HG03432 (cell line): ENCODE results near the gene ADCY5.

Source experiments
- ATAC-seq: cut with Tn5 transposase; IDR thresholded peaks from one replicate; pipeline ENCODE4 v1.9.1; 2021; ENCODE audit warnings: mild to moderate bottlenecking, moderate library complexity; ENCODE audit not compliant: unreplicated experiment

Gene ADCY5

DNA sequence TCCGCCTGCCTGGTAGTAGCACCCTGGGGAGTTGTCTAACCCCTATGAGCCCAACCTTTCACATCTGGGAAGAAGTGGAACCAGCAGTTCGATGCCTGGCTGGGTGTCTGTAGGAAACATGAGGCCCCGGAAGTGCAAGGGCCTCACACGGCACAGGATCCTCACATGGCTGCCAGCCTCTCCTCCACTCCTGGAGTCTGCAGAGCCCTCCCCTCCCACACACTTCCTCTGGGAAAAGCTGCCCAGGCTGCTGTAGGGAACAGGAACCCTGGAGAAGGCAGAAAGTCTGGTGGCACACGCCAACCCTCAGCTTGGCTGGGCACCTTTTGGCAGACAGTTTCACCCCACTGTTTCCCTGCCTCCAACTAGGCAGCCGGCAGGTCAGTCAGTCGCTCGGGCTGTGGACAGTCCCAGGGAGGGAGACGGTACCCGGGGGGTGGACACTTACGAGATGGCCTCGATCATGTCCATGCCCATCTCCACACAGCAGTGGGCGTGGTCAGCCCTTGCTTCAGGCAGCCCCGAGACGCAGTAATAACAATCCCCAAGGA is 118.4 kb downstream of the ADCY5 start:
- no peak for ATAC-seq

DNA sequence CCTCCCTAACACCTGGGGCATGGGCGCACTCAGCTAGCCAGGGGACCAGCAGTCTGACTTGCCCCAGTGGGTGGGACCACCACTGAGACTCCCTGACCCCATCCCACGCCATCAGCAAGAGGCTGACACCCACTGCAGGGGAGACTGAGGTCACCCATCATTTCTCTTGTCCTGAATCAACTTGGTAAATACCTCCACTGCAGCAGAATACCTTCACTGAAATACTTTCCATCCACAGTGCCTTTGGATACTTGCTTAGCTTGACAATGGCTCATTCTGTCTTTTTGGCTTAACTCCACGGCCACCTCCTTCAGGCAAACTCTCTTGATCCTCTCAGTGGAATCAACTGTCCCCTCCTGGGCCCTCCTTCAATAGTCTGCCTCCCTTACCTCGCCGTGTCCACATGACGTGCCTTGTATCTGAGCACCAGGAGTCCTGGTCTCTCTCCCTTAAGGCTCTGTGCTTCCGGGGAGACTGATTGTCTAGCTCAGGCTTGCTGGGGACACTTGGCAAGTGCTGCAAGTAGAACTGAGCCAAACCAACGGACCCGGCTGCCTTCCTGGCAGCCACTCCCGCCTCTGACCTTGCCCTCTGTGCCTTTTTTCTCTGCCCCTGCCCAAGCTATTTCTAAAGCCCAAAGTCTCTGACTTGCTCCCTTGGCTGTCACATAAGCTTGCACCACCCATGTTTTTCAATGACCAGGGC is 119.1 kb downstream of the ADCY5 start:
- ATAC-seq = no peak

DNA sequence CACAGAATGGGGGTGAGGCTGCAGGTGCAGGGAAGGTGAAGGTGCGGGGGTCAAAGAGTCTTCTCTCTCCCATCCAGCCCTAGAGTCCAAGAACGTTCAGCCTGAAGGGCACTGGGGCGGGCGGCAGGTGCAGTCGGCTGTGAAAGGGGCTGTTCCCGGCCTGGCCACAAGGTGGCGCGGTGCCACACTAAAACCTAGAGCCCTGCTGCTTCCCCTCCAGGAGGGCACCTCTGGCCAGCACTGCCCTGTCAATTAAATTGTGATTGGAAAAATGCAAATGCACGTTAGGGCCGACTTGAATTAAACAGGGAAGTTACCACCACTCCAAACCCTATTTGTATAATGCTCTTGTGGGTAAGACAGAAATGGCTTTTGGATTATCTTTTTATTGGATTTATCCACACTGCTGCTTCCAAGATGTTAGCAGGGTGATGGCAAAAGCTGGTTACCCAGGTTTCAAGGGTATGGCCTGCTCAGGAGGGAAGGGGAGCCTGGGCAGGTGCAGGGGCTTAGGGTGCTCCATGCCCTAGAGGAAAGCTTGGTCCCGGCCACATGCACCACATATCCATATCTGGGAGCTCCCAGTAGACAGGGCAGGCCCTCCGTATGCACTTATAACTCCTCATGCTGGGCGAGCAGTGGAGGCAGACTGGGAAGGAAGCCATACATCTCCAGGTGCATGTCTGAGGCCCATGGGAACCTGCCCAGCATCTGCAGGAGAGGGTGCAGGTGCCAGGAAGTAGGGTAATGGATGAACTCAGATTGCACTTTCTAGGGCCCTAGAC is 119.8 kb downstream of the ADCY5 start:
- no peak for ATAC-seq

DNA sequence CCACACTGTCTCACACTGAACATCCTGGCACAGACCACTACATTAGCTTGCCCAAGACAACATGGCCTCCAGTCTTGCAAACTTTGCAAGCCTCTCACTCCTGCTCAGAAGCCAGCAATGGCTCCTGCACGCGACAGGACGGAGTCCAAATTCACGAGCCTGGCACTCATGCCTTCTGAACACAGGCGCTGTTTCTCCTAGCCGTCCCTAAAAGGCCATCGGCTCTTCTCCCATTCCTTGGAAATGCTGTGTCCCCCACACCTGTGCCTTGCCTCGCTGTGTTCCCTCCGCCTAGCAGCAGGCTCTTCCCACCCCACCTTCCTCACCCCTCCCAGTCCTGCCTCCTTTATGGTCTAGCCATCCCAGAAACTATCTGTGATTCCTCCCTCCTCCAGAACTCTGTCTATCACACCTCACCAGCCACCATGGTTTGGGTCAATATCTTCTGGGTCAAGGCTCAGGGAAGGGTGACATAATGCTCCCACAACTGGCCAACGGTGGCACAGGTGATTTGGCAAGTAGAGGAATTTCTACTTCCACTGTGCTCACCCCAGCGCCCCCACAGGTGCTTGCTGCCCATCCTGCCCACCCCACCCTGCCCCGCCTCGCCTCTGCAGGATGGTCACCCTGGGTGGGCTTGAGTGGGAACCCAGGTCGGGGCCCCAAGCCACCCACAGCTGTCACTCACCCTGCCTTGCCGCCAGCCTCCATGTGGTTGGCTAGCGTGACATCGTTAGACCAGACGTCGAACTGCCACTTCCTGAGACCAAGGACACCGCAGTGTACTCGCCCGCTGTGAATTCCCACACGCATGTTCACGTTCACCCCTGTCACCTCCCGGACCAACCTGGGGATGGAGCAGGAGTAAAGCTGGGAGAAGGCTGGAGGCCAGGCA is 120.7 kb downstream of the ADCY5 start:
- no peak for ATAC-seq

DNA sequence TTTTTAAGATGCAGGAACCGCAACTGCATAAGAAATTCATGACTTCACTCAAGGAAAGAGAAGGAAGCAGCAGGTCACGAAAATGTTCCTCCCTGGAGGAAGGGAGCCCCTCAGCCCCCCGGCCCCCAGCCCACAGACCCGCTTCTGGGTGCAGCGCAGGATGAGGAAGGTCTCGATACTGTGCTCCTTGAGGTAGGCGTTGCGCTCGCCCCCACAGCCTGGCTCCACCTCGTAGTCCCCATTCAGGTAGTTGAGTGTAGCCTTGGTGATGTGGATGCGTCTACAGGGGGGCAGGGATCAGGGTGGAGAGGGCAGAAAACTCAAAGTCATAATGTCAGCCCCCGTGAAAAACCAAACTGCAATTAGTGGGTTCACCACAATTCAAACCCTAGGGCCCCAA is 121.4 kb downstream of the ADCY5 start:
- ATAC-seq = no peak

DNA sequence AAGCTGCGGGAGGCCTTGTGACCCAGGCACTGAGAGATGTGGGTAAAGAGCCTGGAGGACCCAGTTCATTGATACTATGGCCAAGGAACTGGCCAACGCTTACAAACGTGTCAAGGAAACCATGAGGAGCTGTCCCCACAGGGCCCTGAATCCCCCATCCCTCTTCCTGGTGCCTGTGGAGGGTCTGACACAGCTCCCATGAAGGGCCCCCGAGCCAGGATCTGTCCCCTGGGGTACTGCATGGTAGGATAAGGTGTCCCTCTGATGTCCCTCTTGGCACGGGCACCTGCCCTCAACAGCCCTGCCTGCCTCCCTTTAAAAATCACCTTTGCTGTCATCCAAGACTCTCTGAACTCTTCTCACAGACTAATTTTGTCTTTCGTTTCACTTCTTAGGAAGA is 122.4 kb downstream of the ADCY5 start:
- ATAC-seq = no peak

DNA sequence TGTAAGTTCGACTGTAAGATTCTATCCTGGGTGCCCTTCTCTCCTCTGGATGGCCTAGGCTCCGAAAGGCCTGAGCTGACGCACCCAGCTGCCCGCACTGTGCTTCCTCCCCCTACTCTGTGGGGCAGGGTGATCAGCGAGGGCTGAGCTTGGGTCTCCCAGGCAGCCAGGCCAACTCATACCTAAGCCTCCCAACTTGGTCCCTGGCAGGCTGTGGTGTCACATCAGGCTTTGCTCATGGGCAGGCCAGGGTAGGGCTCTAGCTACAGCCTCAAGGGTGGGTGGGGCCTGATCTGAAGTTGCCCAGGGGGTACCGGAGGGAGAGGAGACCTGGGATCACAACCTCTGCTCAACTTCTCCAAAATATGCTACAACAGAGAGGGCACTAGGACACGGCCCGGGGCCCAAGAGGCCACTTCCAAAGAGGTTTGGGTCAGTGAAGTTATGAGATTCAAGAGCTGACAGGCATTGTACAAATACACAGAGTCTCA is 123.1 kb downstream of the ADCY5 start:
- no peak for ATAC-seq

DNA sequence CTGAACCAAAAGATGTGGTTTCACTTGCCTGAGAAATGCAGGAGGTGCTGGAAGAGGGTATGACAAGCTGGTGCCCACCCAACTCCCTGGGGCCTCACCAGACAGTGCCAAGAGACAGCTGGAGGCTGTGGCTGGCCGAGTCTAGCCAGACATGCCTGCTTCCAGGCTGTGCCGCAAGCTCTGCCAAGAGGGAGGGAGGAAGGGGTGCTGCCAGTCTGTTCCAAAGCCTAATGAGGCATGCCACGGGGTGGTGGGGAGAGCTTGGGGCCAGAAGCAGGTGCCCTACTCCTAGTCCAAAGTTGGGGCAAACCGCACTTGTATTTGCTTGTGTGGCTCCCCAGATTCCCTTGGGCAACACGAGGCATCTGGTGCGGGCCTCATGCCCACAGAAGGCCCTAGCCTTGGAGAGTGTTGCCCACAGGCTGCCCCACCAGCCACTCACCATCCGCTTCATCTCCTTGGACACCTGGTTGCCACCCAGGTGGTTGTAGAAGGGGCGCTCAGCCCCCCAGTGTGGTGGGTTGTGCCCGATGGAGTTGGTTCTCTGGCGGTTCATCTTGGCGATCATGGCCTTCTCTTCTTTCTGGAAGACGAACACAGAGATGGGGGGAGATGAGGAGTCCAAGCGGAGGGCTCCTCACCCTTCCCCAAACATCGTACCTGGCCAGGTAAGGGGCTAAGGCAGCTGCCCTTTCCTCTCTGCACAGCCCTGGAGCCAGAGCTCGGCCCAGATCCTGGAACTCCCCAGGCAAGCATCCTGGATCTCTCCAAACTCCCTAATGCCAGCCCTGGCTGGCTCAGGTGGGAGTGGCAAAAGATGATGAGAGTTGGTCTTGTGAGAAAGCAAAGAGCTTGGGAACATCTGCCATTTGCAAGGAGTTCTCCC is 123.8 kb downstream of the ADCY5 start:
- ATAC-seq = no peak

DNA sequence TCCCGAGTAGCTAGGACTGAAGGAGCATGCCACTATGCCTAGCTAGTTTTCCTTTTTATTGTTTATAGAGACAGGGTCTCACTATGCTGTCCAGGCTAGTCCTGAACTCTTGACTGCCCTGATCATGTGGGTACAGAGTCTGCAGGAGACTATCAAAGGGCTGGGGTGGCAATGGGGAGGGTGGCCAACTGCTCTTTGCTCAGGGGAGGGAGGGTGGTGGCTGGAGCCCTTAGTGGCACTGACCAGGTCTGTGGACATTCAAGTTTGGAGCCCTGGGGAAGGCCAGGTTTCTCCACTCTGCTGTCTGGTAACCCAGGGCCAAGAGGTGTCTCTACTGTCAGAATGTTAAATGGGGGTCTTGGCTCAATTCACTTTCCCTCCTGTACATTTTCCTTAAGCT is 125.1 kb downstream of the ADCY5 start:
- ATAC-seq = no peak

DNA sequence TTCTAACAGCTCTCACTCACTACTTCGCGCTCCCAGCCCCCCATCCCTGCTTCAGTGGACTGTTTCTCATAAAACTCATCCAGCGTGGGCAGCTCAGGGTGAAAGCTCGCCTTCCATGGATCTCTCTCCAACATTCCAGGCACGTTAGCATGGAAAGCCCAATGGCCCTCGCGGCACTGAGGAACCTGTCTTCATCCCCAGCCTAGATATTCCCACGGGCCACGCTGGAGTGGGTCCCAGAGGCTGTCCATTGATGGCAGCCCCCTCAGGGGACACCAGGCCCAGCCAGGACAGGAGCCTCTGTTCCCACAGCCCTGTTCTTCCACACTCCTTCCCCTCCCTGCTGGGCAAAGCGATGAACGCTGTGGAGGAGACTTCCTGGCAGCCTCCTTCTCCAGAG is 126.0 kb downstream of the ADCY5 start:
- ATAC-seq = no peak

DNA sequence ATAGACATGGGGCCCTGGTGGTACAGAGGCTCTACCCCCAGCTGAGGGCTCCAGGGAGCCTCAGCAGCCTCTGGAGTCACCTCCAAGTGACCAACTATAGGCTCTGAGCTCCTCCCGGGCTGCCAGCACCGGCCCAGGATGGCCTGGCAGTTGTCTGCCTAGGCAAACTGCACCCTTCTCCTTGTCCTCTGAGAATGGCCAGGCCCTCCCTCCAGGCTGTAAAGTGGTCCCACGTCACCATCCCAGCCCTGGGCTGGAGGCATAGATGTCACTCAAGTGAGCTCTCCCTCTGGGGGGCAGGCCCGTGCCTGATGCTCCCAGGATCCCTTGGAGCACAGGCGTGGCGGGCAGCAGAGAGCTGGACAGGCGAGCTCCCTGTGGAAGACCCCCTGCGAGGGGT is 127.1 kb downstream of the ADCY5 start:
- no peak for ATAC-seq

DNA sequence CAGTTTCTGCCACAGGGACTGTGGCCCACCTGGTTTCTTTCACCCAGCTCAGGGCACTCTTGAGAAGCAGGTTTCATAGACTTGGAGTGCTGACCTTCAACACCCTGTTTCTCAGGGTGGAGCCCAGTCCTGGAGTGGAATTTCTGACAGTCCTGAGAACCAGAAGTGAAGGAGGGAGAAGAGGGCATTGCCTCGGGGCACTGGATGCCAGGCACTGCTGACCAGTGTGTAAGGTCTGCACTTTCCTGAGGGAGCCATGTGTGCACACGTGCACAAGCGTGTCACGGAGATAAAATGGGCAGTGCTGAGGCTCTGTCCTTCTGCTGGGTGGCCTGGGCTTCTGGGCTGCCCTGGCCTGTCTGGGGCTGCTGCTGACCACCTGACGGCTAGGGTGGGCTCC is 128.7 kb downstream of the ADCY5 start:
- ATAC-seq = no peak

DNA sequence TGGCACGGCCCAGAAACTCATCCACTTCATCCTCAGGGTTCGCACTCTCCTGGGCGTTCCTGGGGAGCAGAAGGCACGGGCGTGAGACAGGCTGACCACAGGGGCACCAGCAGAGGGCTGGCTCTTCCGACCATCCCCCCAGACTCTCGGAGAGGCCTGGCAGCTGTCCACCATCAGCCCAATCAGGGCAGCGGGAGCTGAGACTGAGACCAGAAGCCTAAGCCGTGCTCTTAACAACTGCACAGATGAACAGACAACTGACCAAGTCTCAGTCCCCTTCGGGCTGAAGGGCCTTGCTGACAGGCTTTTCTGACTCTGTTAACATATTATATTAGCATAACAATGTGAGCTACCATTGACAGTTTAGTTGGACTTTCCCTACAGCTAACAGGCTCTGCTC is 129.1 kb downstream of the ADCY5 start:
- no peak for ATAC-seq

DNA sequence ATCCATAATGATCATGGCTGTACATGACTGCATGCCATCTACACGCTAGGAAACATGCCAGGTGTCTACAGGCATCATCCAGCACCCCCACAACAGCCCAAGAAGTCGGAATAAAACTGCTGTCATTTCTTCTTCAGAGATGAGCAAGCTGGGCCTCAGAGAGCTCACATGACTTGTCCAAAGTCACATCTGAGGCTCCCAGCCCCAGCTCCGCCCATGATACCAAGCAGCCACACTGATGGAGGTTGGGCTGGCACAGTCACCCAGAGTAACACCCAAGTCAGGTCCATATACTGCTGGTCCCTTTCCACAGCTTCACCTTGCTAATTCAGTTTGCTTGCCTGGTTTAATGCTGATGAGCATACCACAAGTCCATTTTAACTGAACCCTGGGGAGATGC is 130.5 kb downstream of the ADCY5 start:
- ATAC-seq = no peak

DNA sequence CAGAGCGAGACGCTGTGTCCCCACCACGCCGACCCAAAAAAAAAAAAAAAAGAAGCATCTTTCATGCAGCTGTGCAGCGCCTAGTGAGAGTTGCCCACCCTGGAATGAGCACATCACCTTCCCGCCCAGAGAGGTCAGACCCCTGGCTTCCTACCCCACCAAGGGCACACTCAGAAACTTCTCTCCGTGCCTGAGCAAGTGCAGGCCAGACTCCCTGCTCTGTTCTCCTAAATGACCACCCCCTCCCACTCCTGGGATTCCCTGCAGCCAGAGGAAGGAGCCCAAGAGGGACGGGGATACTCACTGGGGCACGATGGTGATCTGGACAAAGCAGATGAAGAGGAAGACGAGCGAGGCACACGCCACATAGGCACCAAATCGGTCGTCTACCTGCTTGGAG is 131.2 kb downstream of the ADCY5 start:
- ATAC-seq = no peak

DNA sequence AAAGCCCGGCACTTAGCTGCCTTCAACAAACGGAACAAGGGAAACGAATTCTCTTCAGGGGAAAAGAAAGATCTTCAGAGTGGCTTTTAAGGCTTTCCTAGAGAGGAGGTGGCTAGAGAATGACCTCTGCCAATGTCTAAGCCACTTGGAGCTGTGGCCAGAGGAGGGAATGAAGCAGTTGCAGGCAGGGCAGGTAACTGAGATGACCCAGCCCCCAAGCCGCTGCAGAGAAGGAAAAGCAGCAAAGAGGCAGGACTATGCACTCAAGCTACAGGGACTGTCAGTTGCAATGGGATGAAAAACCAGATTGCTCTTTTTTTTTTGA is 133.7 kb downstream of the ADCY5 start:
- no peak for ATAC-seq

DNA sequence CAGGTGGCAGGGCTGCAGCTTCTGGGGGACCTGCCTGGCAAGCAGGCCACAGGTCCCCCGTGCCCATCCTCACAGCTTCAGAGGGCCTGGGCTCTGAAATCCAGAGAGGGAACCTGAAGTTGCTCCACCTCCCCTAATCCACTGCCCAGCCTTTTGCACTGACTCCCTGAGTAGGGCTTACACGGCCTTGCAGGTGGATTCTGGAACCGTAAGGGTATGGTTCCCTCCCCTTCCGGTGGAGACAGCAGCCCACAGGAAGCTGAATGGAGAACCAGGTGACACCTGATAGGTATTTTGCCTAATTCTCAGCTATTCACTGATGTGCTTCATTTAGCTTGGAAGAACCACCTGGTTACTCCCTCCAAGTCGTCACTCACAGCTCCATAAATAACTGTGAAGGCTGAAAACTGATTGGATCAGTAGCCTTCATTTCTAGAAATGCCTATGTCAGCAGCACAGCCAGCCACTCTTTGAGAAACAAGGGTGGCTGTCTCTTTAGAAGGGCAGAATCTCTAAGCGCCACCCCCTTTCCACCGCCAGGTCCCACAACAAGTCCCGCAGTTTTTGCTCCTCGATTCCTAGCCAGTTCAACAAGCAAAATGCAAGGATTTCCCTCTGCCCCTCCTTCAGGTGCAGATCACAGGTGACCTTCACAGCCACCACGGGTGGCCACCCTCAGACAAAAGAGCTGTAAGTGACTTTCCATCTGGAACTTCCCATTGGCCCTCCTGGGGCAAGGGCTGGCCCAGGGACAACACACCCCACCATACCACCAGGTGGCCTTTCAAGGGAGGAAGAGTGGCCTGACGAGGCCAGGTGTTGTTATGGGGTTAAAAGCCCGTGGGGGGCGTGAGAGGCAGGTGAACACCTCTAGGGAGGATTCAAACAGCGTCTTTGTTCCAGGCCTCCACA is 134.3 kb downstream of the ADCY5 start:
- no peak for ATAC-seq

DNA sequence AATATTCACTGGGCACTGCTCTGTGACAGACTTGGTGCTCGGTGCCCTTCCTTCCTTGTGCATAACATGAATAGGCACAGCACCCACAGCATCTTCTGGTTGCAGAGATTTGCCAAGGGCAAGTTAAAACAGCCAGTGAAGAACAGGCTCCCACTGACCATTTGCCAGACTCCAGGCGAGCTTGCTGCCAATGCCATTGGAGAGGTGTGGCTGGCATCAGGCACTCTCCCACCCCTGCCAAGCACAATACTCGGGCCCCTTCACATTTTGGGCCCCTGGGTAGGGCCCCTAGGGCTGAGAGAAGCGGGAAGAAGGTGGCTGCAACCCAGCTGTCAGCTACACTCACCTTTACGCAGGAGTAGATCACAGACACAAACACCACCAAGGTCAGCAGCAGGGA is 135.0 kb downstream of the ADCY5 start:
- ATAC-seq = no peak
